ENCODE results near the gene RNF208. TPM values are rescaled to one million over a fixed set of nuclear protein-coding genes. Genes with fewer than 3 reads are reported as not detected.
A peak's percentile ranks its signal among the peaks of the same experiment; 100 is the strongest.
"Not testable (repeated sequence)": the region's sequence is repeated elsewhere in the genome, so short reads cannot be mapped to it uniquely, and the experiment has no call there.

The RNF208 gene
- total RNA-seq, 1 donor from 2014 or later, result 5.8 TPM

GRCh38 chr9:137242269-137243203 lies 20.5 kb upstream of the RNF208 start:
- DNase-seq, result no peak
- intact Hi-C loops (cut with DNase I), result no loop called here
- no peaks in the 10 kb centered on the region for H3K27me3 ChIP-seq (ENCODE audit: low read depth)
- peak overlapping the region; percentile 93 for H3K4me3 ChIP-seq
- peaks cover 51% of the 10 kb centered on the region for H3K4me1 ChIP-seq
- H3K36me3 ChIP-seq, result peaks cover 23% of the 10 kb centered on the region
- peak overlapping the region; percentile 90 for H3K27ac ChIP-seq
- ATAC-seq, result no peak
- no peaks in the 10 kb centered on the region for H3K9me3 ChIP-seq
- TF ChIP-seq, protein P1, sequence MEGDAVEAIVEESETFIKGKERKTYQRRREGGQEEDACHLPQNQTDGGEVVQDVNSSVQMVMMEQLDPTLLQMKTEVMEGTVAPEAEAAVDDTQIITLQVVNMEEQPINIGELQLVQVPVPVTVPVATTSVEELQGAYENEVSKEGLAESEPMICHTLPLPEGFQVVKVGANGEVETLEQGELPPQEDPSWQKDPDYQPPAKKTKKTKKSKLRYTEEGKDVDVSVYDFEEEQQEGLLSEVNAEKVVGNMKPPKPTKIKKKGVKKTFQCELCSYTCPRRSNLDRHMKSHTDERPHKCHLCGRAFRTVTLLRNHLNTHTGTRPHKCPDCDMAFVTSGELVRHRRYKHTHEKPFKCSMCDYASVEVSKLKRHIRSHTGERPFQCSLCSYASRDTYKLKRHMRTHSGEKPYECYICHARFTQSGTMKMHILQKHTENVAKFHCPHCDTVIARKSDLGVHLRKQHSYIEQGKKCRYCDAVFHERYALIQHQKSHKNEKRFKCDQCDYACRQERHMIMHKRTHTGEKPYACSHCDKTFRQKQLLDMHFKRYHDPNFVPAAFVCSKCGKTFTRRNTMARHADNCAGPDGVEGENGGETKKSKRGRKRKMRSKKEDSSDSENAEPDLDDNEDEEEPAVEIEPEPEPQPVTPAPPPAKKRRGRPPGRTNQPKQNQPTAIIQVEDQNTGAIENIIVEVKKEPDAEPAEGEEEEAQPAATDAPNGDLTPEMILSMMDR (IDR thresholded peaks at IDR 0.05), result no peak

DNA sequence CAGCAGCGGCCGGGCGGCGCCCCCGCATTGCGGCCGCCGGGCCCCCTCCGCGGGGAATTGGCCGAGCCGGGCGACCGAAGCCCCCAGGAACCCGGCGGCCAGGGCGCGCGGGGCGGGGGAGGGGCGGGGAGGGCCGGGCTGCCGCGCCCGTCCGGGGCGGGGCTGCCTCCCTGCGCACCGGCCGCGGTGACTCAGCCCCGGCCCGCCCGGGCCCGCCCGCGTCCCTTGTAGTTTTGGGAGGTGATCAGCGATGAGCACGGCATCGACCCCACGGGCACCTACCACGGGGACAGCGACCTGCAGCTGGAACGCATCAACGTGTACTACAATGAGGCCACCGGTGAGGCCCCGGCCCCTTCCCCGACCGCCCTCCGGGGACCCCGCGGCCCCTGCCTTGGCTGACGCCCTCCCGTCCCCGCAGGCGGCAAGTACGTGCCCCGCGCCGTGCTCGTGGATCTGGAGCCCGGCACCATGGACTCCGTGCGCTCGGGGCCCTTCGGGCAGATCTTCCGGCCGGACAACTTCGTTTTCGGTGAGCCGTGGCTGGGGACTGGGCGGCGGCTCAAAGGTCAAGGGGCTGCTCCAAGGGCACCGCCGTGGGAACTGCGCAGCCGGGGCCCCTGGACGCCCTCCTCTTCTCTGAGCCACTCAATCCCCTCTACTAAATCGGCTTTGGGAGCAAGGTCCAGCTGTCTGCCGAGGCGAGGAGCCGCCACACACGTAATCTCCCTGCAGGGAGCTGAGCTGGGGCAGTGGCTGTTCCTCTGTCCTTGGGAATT lies 19.6 kb upstream of the RNF208 start:
- no peaks in the 10 kb centered on the region for H3K9me3 ChIP-seq
- intact Hi-C loops (cut with DNase I), result no loop called here
- peaks cover 23% of the 10 kb centered on the region for H3K36me3 ChIP-seq
- peak overlapping the region; percentile 93 for H3K4me3 ChIP-seq
- peak overlapping the region; percentile 90 for H3K27ac ChIP-seq
- ATAC-seq, result peak; percentile 8 to 38
- TF ChIP-seq, protein P1 (IDR thresholded peaks at IDR 0.05), result no peak
- peak; percentile 76 for DNase-seq
- peaks cover 51% of the 10 kb centered on the region for H3K4me1 ChIP-seq
- H3K27me3 ChIP-seq (ENCODE audit: low read depth), result no peaks in the 10 kb centered on the region

DNA sequence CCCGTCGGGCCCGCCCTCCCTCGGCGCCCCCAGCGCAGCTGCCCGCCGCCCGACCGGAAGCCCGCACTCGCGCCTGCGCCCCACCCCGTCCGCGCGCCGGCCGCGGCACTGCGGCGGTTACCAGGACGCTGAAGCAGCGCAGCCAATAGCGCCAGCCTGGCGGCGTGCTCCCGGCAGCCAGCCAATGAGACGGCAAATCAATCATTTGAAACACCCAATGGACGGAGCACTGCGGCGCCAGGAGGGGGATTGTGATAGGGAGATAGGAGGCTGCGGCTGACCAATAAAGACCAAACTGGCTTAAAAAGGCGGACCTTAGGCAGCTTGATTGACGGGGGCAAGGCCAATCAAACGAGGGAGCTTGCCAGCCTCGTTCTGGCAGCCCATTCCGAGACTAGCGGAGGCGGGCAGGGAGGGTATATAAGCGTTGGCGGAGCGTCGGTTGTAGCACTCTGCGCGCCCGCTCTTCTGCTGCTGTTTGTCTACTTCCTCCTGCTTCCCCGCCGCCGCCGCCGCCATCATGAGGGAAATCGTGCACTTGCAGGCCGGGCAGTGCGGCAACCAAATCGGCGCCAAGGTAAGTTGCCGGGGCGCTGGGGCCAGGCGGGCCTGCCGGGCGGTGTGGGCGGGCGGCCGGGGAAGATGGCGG lies 18.9 kb upstream of the RNF208 start, which contains the start of gene TUBB4B:
Gene TUBB4B (plus strand): TSS at position 447 of the 649 bp plus-strand sequence. CDS start 74 bp downstream, at position 521.
- no peaks in the 10 kb centered on the region for H3K27me3 ChIP-seq (ENCODE audit: low read depth)
- H3K4me1 ChIP-seq, result peaks cover 58% of the 10 kb centered on the region
- DNase-seq (peak; percentile 99), ATAC-seq (peak; percentile 89 to 92)
- H3K4me3 ChIP-seq, result peak within 1 kb of the TSS; percentile 93
- H3K27ac ChIP-seq, result peak within 1 kb of the TSS; percentile 98
- no peaks in the 10 kb centered on the region for H3K9me3 ChIP-seq
- intact Hi-C loops (cut with DNase I), result no loop called here
- TF ChIP-seq, protein P1 (IDR thresholded peaks at IDR 0.05), result peak; percentile 6
- H3K36me3 ChIP-seq, result peaks cover 23% of the 10 kb centered on the region

GRCh38 chr9:137240318-137240840 lies 18.3 kb upstream of the RNF208 start:
- TF ChIP-seq, protein P1 (IDR thresholded peaks at IDR 0.05), result peak; percentile 7
- Histone ChIP-seq H3K27me3 (ENCODE audit: low read depth) (no peaks in the 10 kb centered on the region), H3K4me1 (peaks cover 59% of the 10 kb centered on the region), H3K4me3 (peak overlapping the region; percentile 93), H3K36me3 (peaks cover 23% of the 10 kb centered on the region), H3K9me3 (no peaks in the 10 kb centered on the region), H3K27ac (peak overlapping the region; percentile 98)
- ATAC-seq (peak; percentile 74 to 76), DNase-seq (peak; percentile 90)
- intact Hi-C loops (cut with DNase I), result no loop called here

DNA sequence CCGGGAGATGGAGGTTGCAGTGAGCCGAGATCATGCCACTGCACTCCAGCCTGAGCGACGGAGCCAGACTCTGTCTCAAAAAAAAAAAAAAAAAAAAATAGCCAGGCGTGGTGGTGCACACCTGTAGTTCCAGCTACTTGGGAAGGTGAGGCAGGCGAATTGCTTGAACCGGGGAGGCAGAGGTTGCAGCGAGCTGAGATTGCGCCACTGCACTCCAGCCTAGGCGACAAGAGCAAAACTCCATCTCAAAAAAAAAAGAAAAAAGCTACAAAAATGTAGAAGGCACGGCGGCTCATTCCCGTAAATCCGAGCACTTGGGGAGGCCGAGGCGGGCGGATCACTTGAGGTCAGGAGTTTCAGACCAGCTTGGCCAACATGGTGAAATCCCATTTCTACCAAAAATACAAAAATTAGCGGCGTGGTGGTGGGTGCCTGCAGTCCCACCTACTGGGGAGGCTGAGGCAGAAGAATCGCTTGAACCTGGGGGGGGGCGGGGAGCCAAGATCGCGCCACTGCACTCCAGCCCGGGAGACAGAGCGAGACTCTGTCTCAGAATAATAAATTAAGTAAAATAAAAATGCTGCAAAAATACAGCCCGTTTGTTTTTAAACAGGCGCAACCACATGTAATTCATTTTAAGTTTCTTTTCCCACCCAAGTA lies 17.6 kb upstream of the RNF208 start:
- Histone ChIP-seq H3K36me3 (peaks cover 23% of the 10 kb centered on the region), H3K4me1 (peaks cover 59% of the 10 kb centered on the region), H3K4me3 (peak overlapping the region; percentile 93), H3K27ac (peak overlapping the region; percentile 98)
- H3K9me3 ChIP-seq; ATAC-seq; DNase-seq; intact Hi-C loops (cut with DNase I); H3K27me3 ChIP-seq (ENCODE audit: low read depth): not testable (repeated sequence)

All from lower lobe of right lung (tissue), 2 donors.